Regular cardiac myocyte (primary cell): ENCODE results near the gene SLC27A4. TPM values are rescaled to one million over a fixed set of nuclear protein-coding genes. Genes with fewer than 3 reads are reported as not detected.

ENCODE experiments used
- total RNA-seq: library from RNA; depleted of rRNA; stranded (reverse); fragments of >200 nt; gene quantifications from 2 replicates; pipeline ENCODE4 v1.2.3, GENCODE V29; 2014

Gene SLC27A4
- total RNA-seq = 10.7 and 25.1 TPM in 2 replicates

GRCh38 chr9:128339761-128340690 lies at the start of gene SLC27A4:
SLC27A4 (plus strand) TSS chr9:128340527; CDS start chr9:128343133, 2,606 bp downstream.

GRCh38 chr9:128322404-128323211 lies 17.7 kb upstream of the SLC27A4 start, which contains the start of the genes COQ4 and TRUB2:
COQ4 (plus strand) TSS chr9:128322839; CDS start chr9:128322859, 20 bp downstream.
TRUB2 (minus strand) TSS chr9:128322447; CDS start chr9:128322408, 39 bp downstream.

DNA sequence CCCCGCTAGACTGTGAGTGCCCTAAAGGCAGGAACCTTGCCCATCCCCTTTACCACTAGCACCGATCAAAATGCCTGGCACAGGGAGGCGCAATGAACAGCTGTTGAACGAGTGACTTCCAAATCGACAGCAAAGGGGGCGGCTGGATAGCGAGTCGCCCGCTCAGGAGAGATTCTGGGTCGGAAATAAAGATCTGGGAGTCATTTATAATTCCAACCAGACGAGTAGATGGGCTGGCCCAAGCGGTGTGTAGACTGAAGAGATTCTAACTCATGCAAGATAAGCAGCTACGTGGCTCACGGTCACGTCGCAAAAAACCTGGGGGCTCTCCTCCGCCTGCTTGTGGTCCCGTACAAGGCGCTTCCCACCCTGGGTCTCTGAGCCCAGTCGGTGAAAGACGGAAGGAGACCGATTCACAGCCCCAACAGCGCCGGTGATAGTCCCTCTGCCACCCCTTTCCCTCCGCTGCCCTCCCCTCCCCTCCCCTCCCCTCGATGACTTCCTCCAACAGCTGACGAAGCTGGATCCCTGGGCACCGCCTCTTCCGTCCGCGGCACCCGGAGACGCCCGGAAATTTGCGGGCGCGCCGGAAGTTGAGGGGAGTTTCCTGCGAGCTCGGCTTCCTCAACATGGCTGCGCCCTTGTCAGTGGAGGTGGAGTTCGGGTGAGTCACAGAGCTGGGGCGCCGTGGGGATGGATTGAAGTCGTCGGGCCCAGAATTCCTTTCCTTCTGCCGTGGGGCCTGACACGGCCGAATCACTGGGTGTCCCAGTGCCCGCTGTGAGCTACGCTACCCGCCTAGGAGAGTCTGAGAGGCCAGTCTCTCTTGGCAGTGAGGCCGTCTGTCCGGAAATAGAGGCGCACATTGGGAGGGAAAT lies 30.7 kb downstream of the SLC27A4 start, which contains the start of gene URM1:
Gene URM1 (plus strand): TSS at position 623 of the 878 bp plus-strand sequence. CDS start 7 bp downstream, at position 630.

Other genes starting within 250 kb of the SLC27A4 start
- 52.4 and 86.8 TPM in 2 replicates for gene PTGES2, start 212.8 kb upstream of the SLC27A4 start, total RNA-seq
- gene LCN2, start 191.1 kb upstream of the SLC27A4 start, total RNA-seq = not detected in 2 replicates
- gene BBLN, start 180.3 kb upstream of the SLC27A4 start, total RNA-seq = 15.1 and 32.1 TPM in 2 replicates
- 12.7 and 17.6 TPM in 2 replicates for gene CIZ1, start 149.0 kb upstream of the SLC27A4 start, total RNA-seq
- gene DNM1, start 137.1 kb upstream of the SLC27A4 start, total RNA-seq = 0.38 and 3.1 TPM in 2 replicates
- gene GOLGA2, start 64.5 kb upstream of the SLC27A4 start, total RNA-seq = 118 and 135 TPM in 2 replicates
- gene SWI5, start 64.3 kb upstream of the SLC27A4 start, total RNA-seq = 20.9 and 41.6 TPM in 2 replicates
- 9.9 and 15.7 TPM in 2 replicates for gene TRUB2, start 18.1 kb upstream of the SLC27A4 start, total RNA-seq
- 18.6 and 24.0 TPM in 2 replicates for gene COQ4, start 17.7 kb upstream of the SLC27A4 start, total RNA-seq
- 21.4 and 32.4 TPM in 2 replicates for gene URM1, start 30.8 kb downstream of the SLC27A4 start, total RNA-seq
- 61.5 and 181 TPM in 2 replicates for gene CERCAM, start 80.3 kb downstream of the SLC27A4 start, total RNA-seq
- 30.7 and 73.8 TPM in 2 replicates for gene ODF2, start 115.5 kb downstream of the SLC27A4 start, total RNA-seq
- 22.3 and 44.5 TPM in 2 replicates for gene GLE1, start 164.2 kb downstream of the SLC27A4 start, total RNA-seq
- gene SPTAN1, start 212.1 kb downstream of the SLC27A4 start, total RNA-seq = 225 and 309 TPM in 2 replicates